Lower leg skin (tissue), 3 donors: ENCODE results near the gene ZNF837.

Experiments
- POLR2A ChIP-seq, 2 donors: fragments of 450-650 bp; IDR thresholded peaks; one replicate each; pipeline ENCODE4 v1.6.1; 2016 to 2017; ENCODE audit warnings: antibody characterized with exemption in 2 of 2, mild to moderate bottlenecking in 1 of 2, moderate library complexity in 1 of 2
- TF ChIP-seq, protein P1 (sequence below), 3 donors: fragments of 450-650 bp; IDR thresholded peaks; one replicate each; pipeline ENCODE4 v1.5.1; 2016; ENCODE audit warnings: antibody characterized with exemption in 3 of 3, mild to moderate bottlenecking in 3 of 3, moderate library complexity in 2 of 3

DNA sequence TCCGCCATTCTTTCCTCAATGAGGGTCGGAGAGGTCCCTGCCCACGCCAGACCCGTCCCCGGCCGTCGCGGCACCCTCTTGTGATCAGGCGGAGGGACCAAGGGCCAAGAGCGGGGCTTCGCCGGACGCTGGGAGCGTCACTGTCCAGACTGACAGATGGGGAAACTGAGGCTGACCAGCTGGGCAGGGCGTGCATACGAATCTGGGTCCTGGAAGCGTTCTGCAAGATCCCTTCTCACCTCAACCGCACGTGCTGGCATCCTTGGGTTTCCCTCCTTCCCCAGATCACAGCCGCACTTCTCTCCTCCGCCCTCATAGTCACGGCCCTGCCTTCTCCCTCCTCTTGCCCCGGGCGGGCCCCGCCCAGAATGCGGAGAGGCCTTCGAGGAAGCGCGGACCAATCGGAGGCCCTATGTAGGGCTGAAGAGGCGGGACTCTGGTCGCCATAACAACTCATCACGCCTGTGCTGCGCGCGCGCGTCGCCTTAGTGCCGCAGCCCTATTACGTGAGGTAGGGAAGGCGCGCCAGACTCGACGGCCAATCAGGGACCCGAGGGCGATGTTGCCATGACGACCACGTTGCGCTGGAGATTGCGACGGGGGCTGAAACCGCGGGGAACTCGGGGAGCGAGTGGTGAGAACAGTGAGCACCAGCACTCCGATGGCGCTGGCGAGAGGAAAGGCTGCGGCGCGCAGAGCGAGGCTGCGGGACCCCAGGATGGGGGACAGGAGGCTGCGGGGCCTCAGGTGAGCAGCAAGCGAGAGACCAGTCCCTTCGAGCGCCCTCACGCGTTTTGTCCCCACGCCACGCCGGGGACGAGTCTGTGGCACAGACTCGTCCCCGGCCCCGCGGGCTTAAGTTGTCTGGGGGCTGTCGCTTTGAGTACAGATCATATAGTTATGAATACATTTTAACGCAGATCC is 20.3 kb upstream of the ZNF837 start:
- TF ChIP-seq, protein P1, sequence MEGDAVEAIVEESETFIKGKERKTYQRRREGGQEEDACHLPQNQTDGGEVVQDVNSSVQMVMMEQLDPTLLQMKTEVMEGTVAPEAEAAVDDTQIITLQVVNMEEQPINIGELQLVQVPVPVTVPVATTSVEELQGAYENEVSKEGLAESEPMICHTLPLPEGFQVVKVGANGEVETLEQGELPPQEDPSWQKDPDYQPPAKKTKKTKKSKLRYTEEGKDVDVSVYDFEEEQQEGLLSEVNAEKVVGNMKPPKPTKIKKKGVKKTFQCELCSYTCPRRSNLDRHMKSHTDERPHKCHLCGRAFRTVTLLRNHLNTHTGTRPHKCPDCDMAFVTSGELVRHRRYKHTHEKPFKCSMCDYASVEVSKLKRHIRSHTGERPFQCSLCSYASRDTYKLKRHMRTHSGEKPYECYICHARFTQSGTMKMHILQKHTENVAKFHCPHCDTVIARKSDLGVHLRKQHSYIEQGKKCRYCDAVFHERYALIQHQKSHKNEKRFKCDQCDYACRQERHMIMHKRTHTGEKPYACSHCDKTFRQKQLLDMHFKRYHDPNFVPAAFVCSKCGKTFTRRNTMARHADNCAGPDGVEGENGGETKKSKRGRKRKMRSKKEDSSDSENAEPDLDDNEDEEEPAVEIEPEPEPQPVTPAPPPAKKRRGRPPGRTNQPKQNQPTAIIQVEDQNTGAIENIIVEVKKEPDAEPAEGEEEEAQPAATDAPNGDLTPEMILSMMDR (IDR thresholded peaks at IDR 0.05), result no peak
- no peak for TF ChIP-seq POLR2A (IDR thresholded peaks at IDR 0.05)
